ENCODE measurements around the gene CIROP.

The CIROP gene

DNA sequence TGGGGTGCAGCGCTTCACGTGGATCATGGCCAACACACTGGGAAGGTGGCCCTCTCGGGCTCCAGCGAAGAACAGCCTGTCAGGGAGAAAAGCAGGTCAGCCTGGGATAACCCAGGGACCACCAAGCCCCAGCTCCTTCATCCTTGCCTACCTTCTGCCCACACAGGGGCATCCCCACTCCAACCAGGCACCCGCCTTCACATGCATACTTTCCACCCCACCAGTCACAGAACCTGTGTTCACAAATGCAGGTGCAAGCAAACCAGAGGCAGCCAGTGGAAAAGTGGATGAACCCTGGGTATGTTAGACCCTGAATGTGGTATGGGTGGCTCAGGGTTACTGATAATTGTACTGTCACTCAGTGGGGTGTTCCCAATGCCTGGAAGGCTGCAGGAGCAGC, 26.7 kb upstream of the CIROP start:
- no peak for DNase-seq (ENCODE audit: low read depth)

- DNase-seq (ENCODE audit: low read depth) = no peak
Measured at GRCh38 chr14:23130871-23131270, 26.1 kb upstream of the CIROP start.

- DNase-seq (ENCODE audit: low read depth) = no peak
Measured at GRCh38 chr14:23129759-23130316, 25.0 kb upstream of the CIROP start.

- DNase-seq (ENCODE audit: low read depth) = no peak
Measured at GRCh38 chr14:23128969-23129758, 24.4 kb upstream of the CIROP start.

DNA sequence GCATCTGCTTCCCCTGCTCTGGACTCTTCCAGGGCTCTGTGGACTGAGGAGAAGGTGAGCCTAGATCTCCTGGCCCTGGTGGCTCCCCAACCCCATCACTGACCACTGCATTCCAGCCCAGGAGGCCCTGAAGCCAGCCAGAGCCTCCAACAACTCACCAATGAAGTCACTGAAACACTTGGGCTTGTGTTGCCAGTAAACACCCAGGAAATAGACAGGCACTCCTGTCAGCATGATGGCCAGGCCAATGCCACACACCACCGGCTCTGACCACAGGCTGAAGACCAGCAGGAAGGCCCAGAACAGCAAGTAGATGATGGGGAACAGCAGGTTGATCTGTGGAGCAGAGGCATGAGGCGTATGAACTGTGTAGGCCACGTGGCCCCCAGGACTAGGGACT, 23.1 kb upstream of the CIROP start:
- DNase-seq (ENCODE audit: low read depth) = no peak

DNA sequence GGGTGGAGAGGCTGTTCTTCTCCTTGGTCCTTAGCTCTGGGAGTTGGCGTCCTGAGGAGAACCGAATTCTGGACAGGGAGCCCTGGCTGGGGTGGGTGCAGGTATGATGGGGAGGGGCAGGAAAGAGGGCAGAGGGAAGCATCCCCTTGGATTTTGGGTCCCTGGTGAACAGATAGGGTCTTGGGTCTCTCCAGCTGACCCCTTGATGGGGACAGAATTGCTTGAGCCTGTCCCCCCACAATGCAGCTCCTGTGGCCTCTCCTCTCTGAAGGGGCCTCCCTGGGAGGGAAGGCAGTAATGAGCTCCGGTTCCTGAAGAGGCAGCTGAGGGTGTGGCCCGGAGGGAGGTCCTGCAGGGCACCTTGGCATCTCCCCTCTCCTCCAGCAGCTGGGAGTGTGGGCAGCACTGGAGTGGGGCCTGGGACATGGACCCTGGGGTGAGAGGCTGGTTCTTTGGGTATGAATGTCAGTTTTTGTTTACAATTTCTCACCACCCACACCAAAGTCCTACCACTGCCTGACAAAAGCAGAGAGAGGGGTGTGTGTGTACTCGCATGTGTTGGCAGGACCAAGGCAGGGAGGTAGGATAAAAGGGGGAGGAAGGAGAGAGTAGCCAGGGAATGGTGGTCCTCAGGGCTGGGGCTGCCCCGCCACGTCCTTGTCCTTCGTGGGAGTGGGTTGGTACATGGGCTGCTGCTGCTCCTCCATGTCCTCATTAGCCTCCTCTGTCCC, 21.9 kb upstream of the CIROP start:
- no peak for DNase-seq (ENCODE audit: low read depth)

DNA sequence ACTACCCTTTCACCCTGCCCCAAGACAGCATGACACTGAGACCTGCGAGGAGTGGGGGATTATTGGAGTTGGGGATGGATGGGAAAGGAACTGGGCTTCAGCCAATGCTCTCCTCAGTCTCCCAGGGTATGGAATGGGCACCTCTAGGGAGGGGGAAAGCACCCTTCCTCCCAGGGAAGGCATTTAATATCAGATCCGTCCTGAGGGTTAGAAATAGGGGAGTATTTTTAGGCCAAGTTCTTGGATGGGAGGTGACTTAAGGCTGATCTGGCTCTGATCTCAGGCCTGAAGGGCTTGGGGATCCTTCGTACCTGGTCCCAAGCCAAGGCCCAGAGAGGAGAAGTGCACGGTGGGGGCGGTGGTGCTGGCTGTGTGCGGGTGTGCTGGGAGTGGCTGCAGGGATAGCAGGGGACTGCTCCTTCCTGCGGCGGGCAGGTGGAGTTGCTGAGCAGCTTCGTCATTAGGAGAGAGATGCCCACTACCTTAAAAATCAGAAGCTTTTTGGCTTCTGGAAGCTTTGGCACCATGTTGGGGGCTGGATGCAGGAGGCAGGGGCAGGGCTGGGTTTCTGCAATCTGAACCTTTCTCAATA, 21.2 kb upstream of the CIROP start:
- no peak for DNase-seq (ENCODE audit: low read depth)

- no peak for DNase-seq (ENCODE audit: low read depth)
Measured at GRCh38 chr14:23125011-23125410, 20.2 kb upstream of the CIROP start.

GRCh38 chr14:23124337-23124954, 19.7 kb upstream of the CIROP start:
- no peak for DNase-seq (ENCODE audit: low read depth)

- DNase-seq (ENCODE audit: low read depth) = no peak
Measured at GRCh38 chr14:23123419-23123818, 18.6 kb upstream of the CIROP start.

GRCh38 chr14:23122086-23122485, 17.3 kb upstream of the CIROP start:
- no peak for DNase-seq (ENCODE audit: low read depth)

- no peak for DNase-seq (ENCODE audit: low read depth)
Measured at GRCh38 chr14:23121361-23121771, 16.6 kb upstream of the CIROP start.

- DNase-seq (ENCODE audit: low read depth) = peak; percentile 76
Measured at GRCh38 chr14:23120541-23121251, 15.9 kb upstream of the CIROP start.

GRCh38 chr14:23119363-23120327, 14.9 kb upstream of the CIROP start:
- DNase-seq (ENCODE audit: low read depth) = no peak

DNA sequence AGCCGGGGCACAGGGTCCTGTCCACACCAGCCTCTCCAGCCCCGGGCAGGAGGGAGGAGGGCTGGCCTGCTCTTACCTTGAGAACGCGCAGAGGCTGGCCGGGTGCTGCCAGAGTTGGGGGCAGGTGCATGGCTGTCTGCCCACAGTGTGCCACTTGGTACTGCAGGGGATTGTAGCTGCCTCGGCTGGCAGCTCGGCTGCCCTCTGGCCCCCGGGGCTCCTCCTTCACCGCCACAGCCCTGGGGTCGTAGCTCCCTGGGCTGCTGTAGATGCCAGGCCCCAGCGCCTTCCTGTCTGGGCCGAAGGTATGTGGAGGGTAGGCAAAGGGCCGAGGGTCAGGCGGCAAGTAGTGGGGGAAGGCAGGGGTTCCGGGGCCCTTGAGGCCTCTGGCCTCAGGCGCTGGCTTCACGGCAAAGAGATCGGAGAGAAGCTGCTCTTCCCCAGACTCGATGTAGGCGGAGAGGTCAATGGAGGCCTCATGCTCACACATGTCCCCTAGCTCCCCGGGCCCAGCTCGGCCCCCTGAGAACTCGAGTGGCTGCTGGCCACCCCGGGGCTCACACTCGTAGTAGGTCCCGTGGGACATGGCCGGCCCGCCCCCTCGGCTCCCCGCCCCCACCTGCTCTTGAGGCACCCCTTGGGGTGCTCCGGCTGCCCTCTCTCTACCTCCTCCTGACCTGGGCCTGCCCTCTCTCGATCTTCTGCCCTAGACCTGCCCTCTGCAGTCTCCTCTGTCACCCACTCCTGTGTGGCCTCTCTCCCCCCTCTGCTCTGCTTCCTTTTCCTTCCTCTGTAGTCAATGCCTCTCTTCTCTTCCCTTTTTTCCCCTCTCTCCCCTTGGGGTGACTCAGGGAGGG, 13.9 kb upstream of the CIROP start, which contains the start of gene CEBPE:
Gene CEBPE, minus strand, starts transcription at position 750 of the 857 bp plus-strand sequence. Its CDS starts 164 bp downstream, at position 586.
- no peak for DNase-seq (ENCODE audit: low read depth)

GRCh38 chr14:23117371-23118020, 12.7 kb upstream of the CIROP start:
- no peak for DNase-seq (ENCODE audit: low read depth)

DNA sequence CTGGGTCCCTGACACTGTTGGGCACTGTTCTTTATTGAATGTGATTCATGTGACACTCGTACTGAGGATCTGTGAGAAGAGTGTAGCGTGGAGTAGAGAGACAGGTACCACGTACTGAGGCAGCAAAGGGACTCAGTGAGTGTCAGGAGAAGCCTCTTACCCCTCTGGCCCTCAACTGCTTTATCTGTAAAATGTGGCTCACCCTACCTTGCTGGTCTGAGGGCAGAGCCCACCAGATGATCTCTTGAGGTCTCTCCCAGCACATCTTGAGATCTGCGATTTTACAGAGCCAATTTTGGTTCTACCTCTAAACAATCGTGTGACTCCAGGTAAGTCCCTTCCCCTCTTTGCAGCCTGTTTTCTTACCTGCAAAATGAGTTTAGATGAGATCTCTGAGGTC, 11.1 kb upstream of the CIROP start:
- no peak for DNase-seq (ENCODE audit: low read depth)

- no peak for DNase-seq (ENCODE audit: low read depth)
Measured at GRCh38 chr14:23115039-23115731, 10.4 kb upstream of the CIROP start.
